ENCODE results near the gene ENHO. TPM values are rescaled to one million over a fixed set of nuclear protein-coding genes. Genes with fewer than 3 reads are reported as not detected.

ENHO gene
- total RNA-seq, result 0.86 and 1.0 TPM in 2 replicates
- long read RNA-seq, result 0 reads

GRCh38 chr9:34522971-34523797 is at the start of gene ENHO:
Gene ENHO, minus strand, starts transcription at chr9:34522990. Its CDS starts 1,295 bp downstream, at chr9:34521695.
- Mint-ChIP-seq H3K9me3 (ENCODE audit: unreplicated experiment) (no peaks in the 10 kb centered on the region), H3K27me3 (ENCODE audit: unreplicated experiment) (peaks cover 35% of the 10 kb centered on the region), H3K4me1 (ENCODE audit: unreplicated experiment) (peaks cover 4% of the 10 kb centered on the region), H3K36me3 (ENCODE audit: unreplicated experiment) (no peaks in the 10 kb centered on the region), H3K4me3 (ENCODE audit: unreplicated experiment) (peak within 1 kb of the TSS; percentile 73), H3K27ac (ENCODE audit: unreplicated experiment) (no peak within 1 kb of the TSS)
- peak; percentile 97 for DNase-seq (ENCODE audit: extremely low spot score, unreplicated experiment)
- TF ChIP-seq CTCF (IDR thresholded peaks at IDR 0.05), result no peak

GRCh38 chr9:34572092-34572491 is 49.3 kb upstream of the ENHO start:
- Mint-ChIP-seq H3K9me3 (ENCODE audit: unreplicated experiment) (no peaks in the 10 kb centered on the region), H3K27ac (ENCODE audit: unreplicated experiment) (no peak overlapping the region), H3K4me3 (ENCODE audit: unreplicated experiment) (no peak overlapping the region), H3K27me3 (ENCODE audit: unreplicated experiment) (peaks cover 40% of the 10 kb centered on the region), H3K36me3 (ENCODE audit: unreplicated experiment) (no peaks in the 10 kb centered on the region), H3K4me1 (ENCODE audit: unreplicated experiment) (peaks cover 1% of the 10 kb centered on the region)
- no peak for TF ChIP-seq CTCF (IDR thresholded peaks at IDR 0.05)
- DNase-seq (ENCODE audit: extremely low spot score, unreplicated experiment), result no peak

GRCh38 chr9:34571481-34571810 is 48.7 kb upstream of the ENHO start:
- H3K27ac Mint-ChIP-seq (ENCODE audit: unreplicated experiment), result no peak overlapping the region
- H3K4me1 Mint-ChIP-seq (ENCODE audit: unreplicated experiment), result no peaks in the 10 kb centered on the region
- no peaks in the 10 kb centered on the region for H3K36me3 Mint-ChIP-seq (ENCODE audit: unreplicated experiment)
- no peak for TF ChIP-seq CTCF (IDR thresholded peaks at IDR 0.05)
- H3K9me3 Mint-ChIP-seq (ENCODE audit: unreplicated experiment), result no peaks in the 10 kb centered on the region
- no peak overlapping the region for H3K4me3 Mint-ChIP-seq (ENCODE audit: unreplicated experiment)
- H3K27me3 Mint-ChIP-seq (ENCODE audit: unreplicated experiment), result peaks cover 41% of the 10 kb centered on the region
- DNase-seq (ENCODE audit: extremely low spot score, unreplicated experiment), result no peak

GRCh38 chr9:34570809-34571480 is 48.2 kb upstream of the ENHO start:
- no peak overlapping the region for H3K27ac Mint-ChIP-seq (ENCODE audit: unreplicated experiment)
- H3K4me1 Mint-ChIP-seq (ENCODE audit: unreplicated experiment), result no peaks in the 10 kb centered on the region
- TF ChIP-seq CTCF (IDR thresholded peaks at IDR 0.05), result no peak

GRCh38 chr9:34570376-34570775 is 47.6 kb upstream of the ENHO start:
- no peaks in the 10 kb centered on the region for H3K9me3 Mint-ChIP-seq (ENCODE audit: unreplicated experiment)
- no peak for TF ChIP-seq CTCF (IDR thresholded peaks at IDR 0.05)
- no peak overlapping the region for H3K4me3 Mint-ChIP-seq (ENCODE audit: unreplicated experiment)
- no peaks in the 10 kb centered on the region for H3K36me3 Mint-ChIP-seq (ENCODE audit: unreplicated experiment)
- H3K27ac Mint-ChIP-seq (ENCODE audit: unreplicated experiment), result no peak overlapping the region
- H3K27me3 Mint-ChIP-seq (ENCODE audit: unreplicated experiment), result peaks cover 32% of the 10 kb centered on the region
- no peak for DNase-seq (ENCODE audit: extremely low spot score, unreplicated experiment)
- H3K4me1 Mint-ChIP-seq (ENCODE audit: unreplicated experiment), result no peaks in the 10 kb centered on the region

More at GRCh38 chr9:34570809-34571480, 48.2 kb upstream of the ENHO start:
- Mint-ChIP-seq H3K9me3 (ENCODE audit: unreplicated experiment) (no peaks in the 10 kb centered on the region), H3K36me3 (ENCODE audit: unreplicated experiment) (no peaks in the 10 kb centered on the region), H3K4me3 (ENCODE audit: unreplicated experiment) (no peak overlapping the region), H3K27me3 (ENCODE audit: unreplicated experiment) (peaks cover 36% of the 10 kb centered on the region)
- DNase-seq (ENCODE audit: extremely low spot score, unreplicated experiment), result no peak
